Type B pancreatic cell (in vitro differentiated cells): ENCODE data around the gene HDAC9. TPM values are rescaled to one million over a fixed set of nuclear protein-coding genes. Genes with fewer than 3 reads are reported as not detected.

ENCODE experiments used
- DNase-seq: peaks from one replicate; pipeline ENCODE4 v3.0.0; 2021; ENCODE audit warnings: mixed read lengths; ENCODE audit not compliant: unreplicated experiment; ENCODE audit errors: extremely low spot score
- H3K27ac Mint-ChIP-seq: 2 replicates; pipeline ENCODE4 v1.8.0; 2021; ENCODE audit warnings: mild to moderate bottlenecking, mixed read lengths
- H3K27me3 Mint-ChIP-seq: 2 replicates; pipeline ENCODE4 v1.8.0; 2021; ENCODE audit warnings: mixed read lengths
- H3K36me3 Mint-ChIP-seq: 2 replicates; pipeline ENCODE4 v1.8.0; 2021; ENCODE audit warnings: mixed read lengths
- H3K4me1 Mint-ChIP-seq: one replicate; pipeline ENCODE4 v1.8.0; 2021; ENCODE audit warnings: mixed read lengths; ENCODE audit not compliant: unreplicated experiment
- H3K4me3 Mint-ChIP-seq: 2 replicates; pipeline ENCODE4 v1.8.0; 2021; ENCODE audit warnings: mild to moderate bottlenecking, mixed read lengths
- H3K9me3 Mint-ChIP-seq: 2 replicates; pipeline ENCODE4 v1.8.0; 2021; ENCODE audit warnings: mixed read lengths
- CTCF ChIP-seq: fragments of 200-600 bp; sonication (generic); conservative IDR thresholded peaks from 2 replicates; pipeline ENCODE4 v1.5.0; 2021; ENCODE audit warnings: antibody characterized with exemption, mild to moderate bottlenecking
- total RNA-seq: library from RNA; stranded (reverse); gene quantifications from 2 replicates; pipeline ENCODE4 v1.2.1, GENCODE V29; 2021; ENCODE audit warnings: low replicate concordance

The HDAC9 gene
- total RNA-seq, 1 donor from 2014 or later = 6.8 TPM

- no peaks in the 10 kb centered on the region for H3K27me3 Mint-ChIP-seq
- no peak for DNase-seq
Measured at GRCh38 chr7:18940593-18941134, 445.1 kb downstream of the HDAC9 start.

GRCh38 chr7:18941207-18941606 lies 445.7 kb downstream of the HDAC9 start:
- H3K27ac Mint-ChIP-seq = no peak overlapping the region
- no peak for TF ChIP-seq CTCF
- peaks cover 3% of the 10 kb centered on the region for H3K36me3 Mint-ChIP-seq
- peaks cover 13% of the 10 kb centered on the region for H3K4me1 Mint-ChIP-seq
- no peak for DNase-seq
- no peaks in the 10 kb centered on the region for H3K9me3 Mint-ChIP-seq
- no peaks in the 10 kb centered on the region for H3K27me3 Mint-ChIP-seq
- H3K4me3 Mint-ChIP-seq = no peak overlapping the region

More at GRCh38 chr7:18940593-18941134, 445.1 kb downstream of the HDAC9 start:
- no peak for TF ChIP-seq CTCF
- H3K4me3 Mint-ChIP-seq = no peak overlapping the region
- peaks cover 3% of the 10 kb centered on the region for H3K36me3 Mint-ChIP-seq
- H3K9me3 Mint-ChIP-seq = no peaks in the 10 kb centered on the region
- no peak overlapping the region for H3K27ac Mint-ChIP-seq
- H3K4me1 Mint-ChIP-seq = peaks cover 13% of the 10 kb centered on the region

GRCh38 chr7:18948521-18948920 lies 453.0 kb downstream of the HDAC9 start:
- no peaks in the 10 kb centered on the region for H3K9me3 Mint-ChIP-seq
- TF ChIP-seq CTCF = no peak
- peaks cover 3% of the 10 kb centered on the region for H3K36me3 Mint-ChIP-seq
- no peak for DNase-seq
- H3K4me3 Mint-ChIP-seq = no peak overlapping the region
- no peaks in the 10 kb centered on the region for H3K27me3 Mint-ChIP-seq
- H3K27ac Mint-ChIP-seq = no peak overlapping the region
- H3K4me1 Mint-ChIP-seq = peaks cover 6% of the 10 kb centered on the region

GRCh38 chr7:18952846-18953245 lies 457.3 kb downstream of the HDAC9 start:
- H3K4me1 Mint-ChIP-seq = peaks cover 6% of the 10 kb centered on the region
- no peak for DNase-seq
- no peak overlapping the region for H3K27ac Mint-ChIP-seq
- H3K9me3 Mint-ChIP-seq = no peaks in the 10 kb centered on the region
- H3K36me3 Mint-ChIP-seq = peaks cover 3% of the 10 kb centered on the region
- H3K27me3 Mint-ChIP-seq = no peaks in the 10 kb centered on the region
- H3K4me3 Mint-ChIP-seq = no peak overlapping the region
- no peak for TF ChIP-seq CTCF

- no peak for TF ChIP-seq CTCF
- no peaks in the 10 kb centered on the region for H3K9me3 Mint-ChIP-seq
- no peak for DNase-seq
- H3K4me3 Mint-ChIP-seq = no peak overlapping the region
- H3K27ac Mint-ChIP-seq = no peak overlapping the region
- no peaks in the 10 kb centered on the region for H3K36me3 Mint-ChIP-seq
- no peaks in the 10 kb centered on the region for H3K27me3 Mint-ChIP-seq
- no peaks in the 10 kb centered on the region for H3K4me1 Mint-ChIP-seq
Measured at GRCh38 chr7:18958627-18959026, 463.1 kb downstream of the HDAC9 start.

GRCh38 chr7:18960725-18961124 lies 465.2 kb downstream of the HDAC9 start:
- H3K9me3 Mint-ChIP-seq = no peaks in the 10 kb centered on the region
- no peaks in the 10 kb centered on the region for H3K27me3 Mint-ChIP-seq

More at GRCh38 chr7:18960725-18961124, 465.2 kb downstream of the HDAC9 start:
- Mint-ChIP-seq H3K4me1 (no peaks in the 10 kb centered on the region), H3K36me3 (no peaks in the 10 kb centered on the region), H3K27ac (no peak overlapping the region), H3K4me3 (no peak overlapping the region)
- TF ChIP-seq CTCF = no peak
- no peak for DNase-seq
